Measurements from ENCODE around the gene MRPL16.

MRPL16 gene

DNA sequence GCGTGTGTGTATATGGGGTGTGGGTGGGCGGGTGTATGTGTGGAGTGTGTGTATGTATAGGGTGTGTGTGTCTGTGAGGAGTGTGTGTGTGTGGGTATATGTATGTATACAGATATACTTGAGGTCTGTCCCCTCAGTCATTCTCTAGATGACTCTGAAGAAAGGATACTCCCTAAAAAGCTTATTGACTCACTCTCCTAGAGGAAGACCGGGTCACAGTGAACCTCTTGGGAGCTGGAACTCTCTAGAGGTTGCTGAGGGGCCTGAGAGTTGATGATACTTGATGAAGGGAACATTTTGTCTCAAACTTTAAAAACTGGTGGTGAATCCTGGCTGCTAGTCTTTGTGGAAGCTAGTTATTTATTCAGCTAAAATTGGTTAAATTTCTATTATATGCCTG lies 40.3 kb downstream of the MRPL16 start:
- no peak for DNase-seq

DNA sequence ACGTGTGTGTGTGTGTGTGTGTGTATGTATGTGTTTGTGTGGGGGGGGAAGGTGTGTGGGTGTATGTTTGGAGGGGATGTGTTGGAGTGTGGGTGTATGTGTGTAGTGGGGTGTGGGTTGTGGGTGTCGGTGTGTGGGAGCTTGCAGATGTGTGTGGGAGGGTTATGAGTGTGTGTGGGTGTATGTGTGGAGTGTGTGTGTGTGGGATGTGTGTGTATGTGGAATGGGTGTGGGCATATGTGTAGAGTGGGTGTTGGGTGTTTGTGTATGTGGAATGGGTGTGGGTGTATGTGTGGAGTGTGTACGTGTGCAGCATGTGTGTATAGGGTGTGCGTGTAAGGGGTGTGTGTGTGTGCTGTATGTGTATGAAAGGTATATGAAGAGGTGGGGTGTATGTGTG lies 40.8 kb downstream of the MRPL16 start:
- no peak for DNase-seq

DNA sequence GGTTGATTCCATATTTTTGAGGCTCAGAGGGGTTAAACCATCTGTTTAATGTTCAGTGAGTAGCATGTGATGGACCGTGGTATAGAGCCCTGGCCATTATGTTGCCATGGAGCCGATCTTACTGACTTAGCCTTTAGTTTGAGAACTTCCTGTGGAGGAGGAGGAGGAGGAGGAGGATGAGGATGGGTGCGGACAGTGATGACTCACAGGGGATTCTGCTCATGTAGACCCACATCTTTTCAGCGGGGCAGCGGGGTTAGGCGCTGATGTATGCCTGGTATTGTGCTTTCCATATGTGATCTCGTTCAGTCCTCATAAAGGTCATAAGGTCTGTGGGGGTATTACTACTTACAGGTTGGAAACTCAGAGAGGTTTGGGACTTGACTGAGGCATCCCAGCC lies 41.5 kb downstream of the MRPL16 start:
- DNase-seq: no peak

DNA sequence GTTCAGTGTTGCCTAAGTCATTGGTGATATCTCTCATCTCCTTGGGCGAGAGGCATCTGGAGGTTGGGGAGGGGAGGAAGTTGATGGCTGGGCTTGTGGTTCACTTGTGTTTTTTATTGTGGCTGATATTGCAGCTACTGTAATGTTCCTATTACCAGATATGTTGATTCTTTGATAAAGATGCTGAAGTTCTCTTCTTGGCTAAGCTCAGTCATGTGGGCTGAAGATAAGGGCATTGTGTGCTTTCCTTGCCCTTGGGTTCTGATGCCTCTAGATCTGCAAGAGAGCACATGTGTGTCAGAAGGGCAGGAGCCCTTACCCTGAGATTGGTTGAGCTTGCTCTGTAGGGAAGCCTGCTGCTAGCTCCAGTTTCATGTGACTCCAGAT lies 43.4 kb downstream of the MRPL16 start:
- no peak for DNase-seq

DNA sequence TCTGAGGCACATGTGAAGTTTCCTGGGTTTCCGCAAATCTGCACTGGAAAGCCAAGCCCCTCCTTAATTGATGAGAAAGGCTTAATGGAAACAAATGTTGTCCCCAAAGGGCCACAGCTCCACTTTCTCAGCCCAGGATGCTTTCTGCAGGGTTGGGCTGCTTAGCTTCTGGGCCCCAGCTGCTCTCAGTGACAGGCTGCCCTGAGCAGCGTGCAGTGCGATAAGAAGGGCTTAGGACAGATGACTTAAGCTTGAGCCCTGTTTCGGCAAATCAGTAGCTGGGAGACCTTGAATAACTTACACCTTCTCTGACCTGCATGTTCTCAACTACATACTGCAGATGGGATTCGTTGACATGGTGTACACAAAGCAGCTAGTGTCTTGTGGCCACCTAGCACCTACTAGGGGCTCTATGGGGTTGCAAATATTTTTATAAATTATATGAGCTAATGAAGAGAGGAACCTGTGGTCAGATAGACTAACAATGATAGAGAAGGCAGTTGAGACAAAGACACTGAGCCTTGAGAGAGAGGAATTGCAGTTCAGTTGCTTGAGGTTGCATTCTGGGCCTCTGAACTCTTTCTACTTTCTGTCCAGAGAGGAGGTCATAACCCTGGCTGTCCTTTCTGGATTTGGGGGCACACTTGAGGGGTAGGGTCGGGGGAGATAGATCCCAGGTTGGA lies 43.9 kb downstream of the MRPL16 start:
- DNase-seq: peak; percentile 59 to 89

DNA sequence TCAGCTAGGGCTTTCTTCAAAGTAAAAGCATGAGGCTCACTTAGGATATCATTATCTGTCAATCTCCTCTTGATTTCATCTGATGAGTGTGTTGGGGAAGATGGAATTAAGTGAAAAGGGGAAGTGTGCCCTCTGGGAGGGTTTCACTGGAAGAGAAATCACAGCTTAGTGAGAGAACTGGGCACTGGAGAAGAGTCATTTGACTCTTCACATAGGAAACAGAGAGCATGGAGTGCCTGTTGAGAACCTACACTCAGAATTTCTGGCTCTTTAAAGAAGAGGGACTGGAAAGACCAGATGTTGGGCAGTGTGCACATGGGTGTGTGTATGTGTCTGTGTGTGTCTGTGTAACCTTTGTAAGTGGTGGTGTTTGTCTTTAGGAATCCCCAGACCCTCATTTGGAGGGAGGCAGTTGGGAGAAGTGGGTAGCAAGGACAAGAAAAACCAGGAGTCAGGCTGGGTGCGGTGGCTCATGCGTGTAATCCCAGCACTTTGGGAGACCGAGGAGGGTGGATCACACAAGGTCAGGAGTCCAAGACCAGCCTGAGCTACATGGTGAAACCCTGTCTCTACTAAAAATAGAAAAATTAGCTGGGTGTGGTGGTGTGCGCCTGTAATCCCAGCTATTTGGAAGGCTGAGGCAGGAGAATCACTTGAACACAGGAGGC lies 45.4 kb downstream of the MRPL16 start:
- DNase-seq: peak; percentile 3 to 24

DNA sequence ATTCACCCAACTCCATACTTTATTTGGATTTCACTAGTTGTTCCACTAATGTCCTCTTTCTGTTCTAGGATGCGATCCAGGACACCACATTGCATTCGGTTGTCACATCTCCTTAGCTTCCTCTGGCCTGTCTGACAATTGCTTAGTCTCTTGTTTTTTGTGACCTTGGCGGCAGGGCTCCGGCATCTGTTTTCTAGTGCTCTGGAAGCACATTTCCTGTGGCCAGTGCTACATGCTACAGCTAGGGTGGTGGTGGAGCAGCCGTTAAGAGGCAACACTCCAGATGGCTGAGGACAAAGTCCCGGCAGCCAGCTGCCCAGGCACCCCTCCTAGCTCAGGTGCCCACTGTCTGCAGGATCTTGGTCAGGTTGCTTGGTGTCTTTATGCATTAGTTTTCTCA lies 48.6 kb downstream of the MRPL16 start:
- DNase-seq: peak; percentile 79 to 93

DNA sequence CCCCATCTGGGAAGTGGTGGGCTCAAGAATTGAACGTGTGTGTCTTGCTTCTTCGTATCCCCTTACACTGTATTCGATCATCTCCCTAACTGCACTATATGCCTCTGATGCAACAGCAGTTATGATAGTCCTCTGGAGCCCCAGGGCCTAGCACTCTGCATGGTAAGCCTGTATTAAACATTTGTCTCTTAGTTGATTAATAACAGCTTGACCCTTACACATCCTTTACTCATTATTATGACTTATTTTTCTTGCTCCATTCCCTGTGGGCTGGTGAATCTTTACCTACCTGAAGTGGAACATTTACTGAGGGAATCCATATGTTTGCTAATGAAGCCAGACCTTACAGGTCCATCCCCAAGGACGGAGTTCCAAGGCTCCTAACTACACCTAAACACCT lies 49.8 kb downstream of the MRPL16 start:
- DNase-seq: no peak

DNA sequence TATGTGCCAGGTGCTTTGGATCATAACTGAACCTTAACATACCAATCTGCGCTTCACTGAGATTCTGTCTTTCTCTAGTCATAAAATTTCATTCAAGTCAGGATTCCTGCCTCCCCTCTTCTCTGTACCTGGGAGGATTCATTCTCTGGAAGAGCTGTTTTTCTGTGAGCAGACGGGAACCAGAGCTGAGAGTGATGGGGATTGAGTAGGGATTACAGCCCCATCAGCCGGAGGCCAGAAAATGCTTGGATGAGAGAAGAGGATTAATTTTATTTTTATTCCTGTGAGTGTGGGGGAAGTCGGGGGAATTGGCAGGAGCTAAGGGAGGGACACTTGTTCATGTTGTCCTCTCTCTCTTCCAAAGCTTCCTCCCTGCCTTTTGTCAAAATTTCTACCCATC lies 50.7 kb downstream of the MRPL16 start:
- DNase-seq: peak; percentile 63 to 81

DNA sequence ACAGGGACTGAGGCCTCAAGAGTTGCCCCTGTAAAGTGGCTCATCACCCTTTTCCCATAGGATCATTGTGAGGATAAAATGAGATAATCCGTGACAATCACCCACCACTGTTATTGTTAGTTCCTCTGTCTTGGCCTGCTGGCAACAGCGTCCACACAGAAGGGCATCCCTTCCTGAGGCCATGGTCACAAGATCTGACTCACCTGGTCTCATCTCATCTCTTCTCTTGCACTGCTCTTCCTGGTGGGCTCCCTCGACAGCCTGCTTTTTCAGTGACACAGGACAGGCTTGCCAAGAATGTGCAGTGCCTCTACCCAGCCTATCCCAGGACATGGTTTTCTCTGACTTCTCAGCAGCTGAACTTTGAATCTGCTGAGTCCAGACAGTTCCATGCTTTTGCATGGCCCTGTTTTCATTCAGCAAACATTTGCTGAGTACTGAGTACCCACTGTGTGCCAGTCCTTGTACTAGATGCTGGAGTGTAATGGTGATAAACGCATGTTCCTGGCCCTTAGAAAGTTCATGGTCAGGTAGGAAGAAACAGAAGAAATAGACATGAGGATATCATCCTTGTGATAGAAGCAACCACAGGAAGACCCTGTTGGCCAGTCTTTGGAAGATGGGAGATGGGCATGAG lies 52.1 kb downstream of the MRPL16 start:
- no peak for DNase-seq

DNA sequence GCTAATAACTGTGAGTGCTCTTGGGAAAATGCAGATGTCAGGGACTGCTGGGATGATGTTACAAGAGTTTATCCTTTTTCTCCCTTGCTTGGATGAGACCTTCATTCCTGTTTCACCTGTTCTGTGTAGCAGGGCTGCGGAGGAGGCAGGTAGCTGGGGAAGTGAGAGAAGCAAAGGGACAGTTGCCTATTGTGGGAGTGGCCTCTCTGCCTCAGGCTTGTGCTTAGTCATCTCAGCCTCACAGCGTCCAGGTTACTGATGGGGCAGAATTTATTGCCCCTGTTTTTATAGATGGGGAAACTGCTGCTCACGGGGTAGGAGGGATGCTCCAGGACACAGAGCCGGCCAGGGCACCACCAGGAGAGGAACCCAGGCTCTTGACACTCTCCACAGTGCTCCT lies 53.7 kb downstream of the MRPL16 start:
- no peak for DNase-seq

DNA sequence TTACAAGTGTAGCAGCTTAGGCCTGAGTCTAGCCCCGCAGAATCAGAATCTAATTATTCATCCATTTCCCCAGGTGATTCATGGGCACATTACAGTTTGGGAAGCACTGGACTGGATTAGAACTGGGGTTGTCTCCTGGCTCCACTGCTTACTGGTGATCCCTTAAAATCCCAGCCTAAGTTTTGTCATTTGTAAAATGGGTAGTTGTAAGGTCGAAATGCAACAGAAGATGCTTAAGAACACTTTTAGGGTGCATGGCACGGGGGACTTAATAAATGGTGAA lies 54.1 kb downstream of the MRPL16 start:
- DNase-seq: no peak

Data from NCI-H524 (cell line).